Measurements from ENCODE around the gene FAM229A. TPM values are rescaled to one million over a fixed set of nuclear protein-coding genes. Genes with fewer than 3 reads are reported as not detected.
A peak's percentile ranks its signal among the peaks of the same experiment; 100 is the strongest.

FAM229A gene
- total and polyA plus RNA-seq, 2 experiments from 2014 or later, result 3.6 to 4.2 TPM

DNA sequence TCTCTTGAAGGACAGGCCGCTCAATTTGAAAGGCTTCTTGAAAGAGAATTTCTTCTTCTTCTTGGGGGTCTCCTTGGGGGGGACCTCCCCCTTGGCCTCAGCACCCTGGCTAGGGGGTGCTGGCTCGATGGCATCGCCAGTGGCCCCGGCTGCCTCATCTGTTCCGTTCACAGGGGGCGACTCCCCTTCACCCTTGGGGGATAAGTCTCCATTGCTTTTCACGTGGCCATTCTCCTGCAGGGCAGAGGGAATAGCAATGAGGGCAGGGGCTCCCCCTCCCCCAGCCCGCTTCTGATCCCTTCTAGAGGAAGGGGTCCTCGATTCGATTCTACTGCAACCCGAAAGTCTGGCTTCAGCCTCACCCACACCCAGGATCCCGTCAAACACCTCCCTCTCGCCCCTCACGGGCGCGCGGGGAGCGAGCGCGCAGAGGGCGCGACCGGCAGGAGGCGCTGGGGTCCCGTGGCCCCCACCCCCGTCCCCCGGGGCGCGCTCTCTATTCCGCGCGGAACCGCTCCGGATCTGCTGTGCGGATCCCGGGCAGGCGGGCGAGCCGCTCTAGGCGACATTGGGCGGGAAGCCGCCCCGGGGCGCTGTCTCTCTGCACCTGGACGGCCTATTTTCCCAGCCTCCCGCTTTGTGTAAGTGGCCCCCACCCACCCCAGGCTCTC lies 27.3 kb downstream of the FAM229A start:
- no peaks in the 10 kb centered on the region for H3K9me2 ChIP-seq (ENCODE audit: insufficient read depth)
- Mint-ChIP-seq H3K9me3 (peaks cover 5% of the 10 kb centered on the region; the same call in 2 of the 3 replicates), H3K27me3 (ENCODE audit: insufficient read depth, low read depth, poor library complexity) (peaks cover 42% of the 10 kb centered on the region), H3K36me3 (ENCODE audit: low read depth) (peaks cover 51% of the 10 kb centered on the region), H3K27ac (peak overlapping the region; percentile 98), H3K4me1 (peaks cover 47% of the 10 kb centered on the region), H3K4me3 (peak overlapping the region; percentile 96)
- TF ChIP-seq, protein P1, sequence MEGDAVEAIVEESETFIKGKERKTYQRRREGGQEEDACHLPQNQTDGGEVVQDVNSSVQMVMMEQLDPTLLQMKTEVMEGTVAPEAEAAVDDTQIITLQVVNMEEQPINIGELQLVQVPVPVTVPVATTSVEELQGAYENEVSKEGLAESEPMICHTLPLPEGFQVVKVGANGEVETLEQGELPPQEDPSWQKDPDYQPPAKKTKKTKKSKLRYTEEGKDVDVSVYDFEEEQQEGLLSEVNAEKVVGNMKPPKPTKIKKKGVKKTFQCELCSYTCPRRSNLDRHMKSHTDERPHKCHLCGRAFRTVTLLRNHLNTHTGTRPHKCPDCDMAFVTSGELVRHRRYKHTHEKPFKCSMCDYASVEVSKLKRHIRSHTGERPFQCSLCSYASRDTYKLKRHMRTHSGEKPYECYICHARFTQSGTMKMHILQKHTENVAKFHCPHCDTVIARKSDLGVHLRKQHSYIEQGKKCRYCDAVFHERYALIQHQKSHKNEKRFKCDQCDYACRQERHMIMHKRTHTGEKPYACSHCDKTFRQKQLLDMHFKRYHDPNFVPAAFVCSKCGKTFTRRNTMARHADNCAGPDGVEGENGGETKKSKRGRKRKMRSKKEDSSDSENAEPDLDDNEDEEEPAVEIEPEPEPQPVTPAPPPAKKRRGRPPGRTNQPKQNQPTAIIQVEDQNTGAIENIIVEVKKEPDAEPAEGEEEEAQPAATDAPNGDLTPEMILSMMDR (conservative IDR thresholded peaks at IDR 0.05; ENCODE audit: low read depth in 2 of 2), result peak; percentile 60 to 64
- TF ChIP-seq EZH2phosphoT487 (IDR thresholded peaks at IDR 0.05; ENCODE audit: unreplicated experiment), result no peak
- peaks cover 32% of the 10 kb centered on the region for H3F3A ChIP-seq (replicated peaks; ENCODE audit: low read depth)
- no peak overlapping the region for H2AFZ ChIP-seq
- DNase-seq (ENCODE audit: low spot score), result peak; percentile 55
- H3K79me2 ChIP-seq (replicated peaks; ENCODE audit: insufficient read depth), result peaks cover 18% of the 10 kb centered on the region
- peak overlapping the region; percentile 81 for H3K27ac ChIP-seq (ENCODE audit: low read depth)
- H3K36me3 ChIP-seq (ENCODE audit: insufficient read depth), result no peaks in the 10 kb centered on the region; the same call in none of the 2 replicates
- peak overlapping the region; percentile 95 for H3K4me3 ChIP-seq
- peaks cover 36% of the 10 kb centered on the region for H4K20me1 ChIP-seq (replicated peaks; ENCODE audit: insufficient read depth)
- ATAC-seq, result peak; percentile 3
- peaks cover 7% of the 10 kb centered on the region; the same call in 1 of the 2 replicates for H3K27me3 ChIP-seq (ENCODE audit: insufficient read depth)
- peaks cover 34% of the 10 kb centered on the region for H3K4me1 ChIP-seq (ENCODE audit: insufficient read depth)
- peak overlapping the region; percentile 98 for H3K4me2 ChIP-seq

DNA sequence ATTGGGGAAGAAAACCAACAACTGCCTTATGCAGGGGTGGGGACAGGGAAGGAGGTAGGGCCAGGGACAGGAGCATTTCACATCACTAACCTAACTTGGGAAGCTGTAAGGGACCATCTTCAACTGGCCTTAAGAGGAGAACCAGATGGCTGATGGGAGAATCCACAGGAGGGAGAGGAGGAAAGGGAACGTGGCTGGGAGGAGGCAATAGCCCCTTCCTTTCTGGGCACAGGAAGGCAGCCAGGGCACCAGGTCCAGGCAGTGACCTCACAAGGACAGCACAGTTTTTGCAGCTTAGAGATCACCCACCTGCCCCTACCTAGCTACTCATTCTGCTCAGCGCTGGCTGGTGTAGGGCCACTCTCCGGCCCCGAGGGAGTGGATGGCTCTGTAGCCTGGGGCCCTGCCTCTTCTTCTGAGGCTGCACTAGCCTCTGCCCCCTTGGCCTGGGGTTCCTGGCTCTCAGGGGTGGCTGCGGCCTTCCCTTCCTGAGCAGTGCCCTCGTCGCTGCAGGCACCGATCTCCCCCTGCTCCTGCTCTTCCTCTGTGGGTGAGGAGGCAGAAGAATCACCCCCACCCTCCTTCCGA lies 27.9 kb downstream of the FAM229A start:
- peaks cover 36% of the 10 kb centered on the region for H4K20me1 ChIP-seq (replicated peaks; ENCODE audit: insufficient read depth)
- Mint-ChIP-seq H3K4me3 (peak overlapping the region; percentile 96), H3K27me3 (ENCODE audit: insufficient read depth, low read depth, poor library complexity) (peaks cover 42% of the 10 kb centered on the region), H3K4me1 (peaks cover 47% of the 10 kb centered on the region), H3K27ac (peak overlapping the region; percentile 46), H3K36me3 (ENCODE audit: low read depth) (peaks cover 57% of the 10 kb centered on the region), H3K9me3 (peaks cover 5% of the 10 kb centered on the region; the same call in 2 of the 3 replicates)
- H2AFZ ChIP-seq, result no peak overlapping the region
- H3K27ac ChIP-seq (ENCODE audit: low read depth), result peak overlapping the region; percentile 81
- peak overlapping the region; percentile 98 for H3K4me2 ChIP-seq
- peak overlapping the region; percentile 95 for H3K4me3 ChIP-seq
- no peak for TF ChIP-seq NANOG (IDR thresholded peaks at IDR 0.05; ENCODE audit: borderline replicate concordance)
- peak; percentile 28 for TF ChIP-seq POLR2AphosphoS5 (IDR thresholded peaks at IDR 0.05; ENCODE audit: low read depth)
- H3K4me1 ChIP-seq (ENCODE audit: insufficient read depth), result peaks cover 34% of the 10 kb centered on the region
- no peaks in the 10 kb centered on the region for H3K9me2 ChIP-seq (ENCODE audit: insufficient read depth)
- DNase-seq (ENCODE audit: low spot score) (no peak), ATAC-seq (no peak)
- H3K79me2 ChIP-seq (replicated peaks; ENCODE audit: insufficient read depth), result peaks cover 18% of the 10 kb centered on the region
- peaks cover 7% of the 10 kb centered on the region; the same call in 1 of the 2 replicates for H3K27me3 ChIP-seq (ENCODE audit: insufficient read depth)
- no peaks in the 10 kb centered on the region; the same call in none of the 2 replicates for H3K36me3 ChIP-seq (ENCODE audit: insufficient read depth)
- H3F3A ChIP-seq (replicated peaks; ENCODE audit: low read depth), result peaks cover 32% of the 10 kb centered on the region

DNA sequence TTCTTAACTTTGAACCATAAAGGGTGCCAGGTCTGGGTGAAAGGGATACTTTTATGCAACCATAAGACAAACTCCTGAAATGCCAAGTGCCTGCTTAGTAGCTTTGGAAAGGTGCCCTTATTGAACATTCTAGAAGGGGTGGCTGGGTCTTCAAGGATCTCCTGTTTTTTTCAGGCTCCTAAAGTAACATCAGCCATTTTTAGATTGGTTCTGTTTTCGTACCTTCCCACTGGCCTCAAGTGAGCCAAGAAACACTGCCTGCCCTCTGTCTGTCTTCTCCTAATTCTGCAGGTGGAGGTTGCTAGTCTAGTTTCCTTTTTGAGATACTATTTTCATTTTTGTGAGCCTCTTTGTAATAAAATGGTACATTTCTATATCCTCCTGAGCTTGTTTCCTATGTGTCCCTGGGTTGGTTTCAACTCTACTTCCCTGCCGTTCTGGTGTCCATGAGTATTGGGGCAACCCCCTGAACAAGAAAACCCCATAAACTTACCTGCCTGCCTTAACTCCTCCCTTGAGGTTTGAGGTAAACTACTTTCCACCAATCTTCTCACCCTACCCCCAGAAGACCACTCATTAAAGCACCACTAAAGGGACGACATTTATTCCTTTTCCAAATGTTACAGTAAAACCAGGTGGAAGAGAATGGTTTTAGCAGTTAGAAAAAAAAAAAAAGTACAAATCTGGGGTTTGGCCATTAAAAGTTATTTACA lies 28.9 kb downstream of the FAM229A start:
- peaks cover 18% of the 10 kb centered on the region for H3K79me2 ChIP-seq (replicated peaks; ENCODE audit: insufficient read depth)
- H3K27me3 ChIP-seq (ENCODE audit: insufficient read depth), result peaks cover 7% of the 10 kb centered on the region; the same call in 1 of the 2 replicates
- peak overlapping the region; percentile 46 for H3K27ac Mint-ChIP-seq
- H3F3A ChIP-seq (replicated peaks; ENCODE audit: low read depth), result peaks cover 32% of the 10 kb centered on the region
- no peak for ATAC-seq
- TF ChIP-seq POLR2AphosphoS5 (IDR thresholded peaks at IDR 0.05; ENCODE audit: low read depth), result peak; percentile 3; the same call in 1 of the 2 replicates
- no peak for TF ChIP-seq CREB1 (CRISPR knock-in tag; IDR thresholded peaks at IDR 0.05; ENCODE audit: low read depth)
- peaks cover 64% of the 10 kb centered on the region for H3K36me3 Mint-ChIP-seq (ENCODE audit: low read depth)
- H2AFZ ChIP-seq, result no peak overlapping the region
- peaks cover 34% of the 10 kb centered on the region for H3K4me1 ChIP-seq (ENCODE audit: insufficient read depth)
- H3K4me1 Mint-ChIP-seq, result peaks cover 42% of the 10 kb centered on the region
- peaks cover 5% of the 10 kb centered on the region; the same call in 2 of the 3 replicates for H3K9me3 Mint-ChIP-seq
- H3K4me2 ChIP-seq, result peak overlapping the region; percentile 98
- H3K27ac ChIP-seq (ENCODE audit: low read depth), result peak overlapping the region; percentile 50
- peaks cover 36% of the 10 kb centered on the region for H4K20me1 ChIP-seq (replicated peaks; ENCODE audit: insufficient read depth)
- DNase-seq (ENCODE audit: low spot score), result no peak
- peak overlapping the region; percentile 96 for H3K4me3 Mint-ChIP-seq
- H3K27me3 Mint-ChIP-seq (ENCODE audit: insufficient read depth, low read depth, poor library complexity), result peaks cover 44% of the 10 kb centered on the region
- peak overlapping the region; percentile 95; the same call in 1 of the 2 replicates for H3K4me3 ChIP-seq
- H3K36me3 ChIP-seq (ENCODE audit: insufficient read depth), result no peaks in the 10 kb centered on the region; the same call in none of the 2 replicates
- H3K9me2 ChIP-seq (ENCODE audit: insufficient read depth), result no peaks in the 10 kb centered on the region

All from GM23338 (cell line).